Glutamatergic neuron (in vitro differentiated cells): ENCODE results near the gene FBXW8. TPM values are rescaled to one million over a fixed set of nuclear protein-coding genes. Genes with fewer than 3 reads are reported as not detected.

ENCODE experiments used
- DNase-seq: peaks from one replicate; pipeline ENCODE4 v3.0.0; 2022
- H3K27ac Mint-ChIP-seq: one replicate; pipeline ENCODE4 v1.8.0; 2020; ENCODE audit warnings: mild to moderate bottlenecking, mixed read lengths, inconsistent platforms; ENCODE audit not compliant: unreplicated experiment
- H3K27me3 Mint-ChIP-seq: one replicate; pipeline ENCODE4 v1.8.0; 2020; ENCODE audit warnings: mild to moderate bottlenecking, moderate library complexity, mixed read lengths, inconsistent platforms; ENCODE audit not compliant: unreplicated experiment
- H3K36me3 Mint-ChIP-seq: one replicate; pipeline ENCODE4 v1.8.0; 2020; ENCODE audit warnings: mild to moderate bottlenecking, mixed read lengths, inconsistent platforms; ENCODE audit not compliant: unreplicated experiment
- H3K4me1 Mint-ChIP-seq: one replicate; pipeline ENCODE4 v1.8.0; 2020; ENCODE audit warnings: mild to moderate bottlenecking, low read depth, mixed read lengths, inconsistent platforms; ENCODE audit not compliant: unreplicated experiment
- H3K4me3 Mint-ChIP-seq: one replicate; pipeline ENCODE4 v1.8.0; 2020; ENCODE audit warnings: mild to moderate bottlenecking, mixed read lengths, inconsistent platforms; ENCODE audit not compliant: unreplicated experiment
- H3K9me3 Mint-ChIP-seq: one replicate; pipeline ENCODE4 v1.8.0; 2020; ENCODE audit warnings: mild to moderate bottlenecking, moderate library complexity, mixed read lengths, inconsistent platforms; ENCODE audit not compliant: unreplicated experiment
- CTCF ChIP-seq: fragments of 200-600 bp; sonication (generic); IDR thresholded peaks from one replicate; pipeline ENCODE4 v1.5.0; 2021; ENCODE audit not compliant: partially characterized antibody, unreplicated experiment
- total RNA-seq: library from RNA; stranded (reverse); fragmentation: NEBNext Ultra II Directional; extraction: Animal tissue kit (Norgen Biotek cat#: 25700); gene quantifications from one replicate; pipeline ENCODE4 v1.2.1, GENCODE V29; 2021; ENCODE audit not compliant: unreplicated experiment

FBXW8 gene
- total RNA-seq, 1 donor from 2014 or later: 16.2 TPM

GRCh38 chr12:116920939-116921338 is 10.2 kb downstream of the FBXW8 start:
- no peaks in the 10 kb centered on the region for H3K27me3 Mint-ChIP-seq
- peaks cover 4% of the 10 kb centered on the region for H3K4me1 Mint-ChIP-seq
- no peak overlapping the region for H3K27ac Mint-ChIP-seq
- DNase-seq: no peak
- no peak overlapping the region for H3K4me3 Mint-ChIP-seq
- no peak for TF ChIP-seq CTCF
- no peaks in the 10 kb centered on the region for H3K36me3 Mint-ChIP-seq
- no peaks in the 10 kb centered on the region for H3K9me3 Mint-ChIP-seq

- no peaks in the 10 kb centered on the region for H3K36me3 Mint-ChIP-seq
- H3K27ac Mint-ChIP-seq: no peak overlapping the region
- no peaks in the 10 kb centered on the region for H3K9me3 Mint-ChIP-seq
- no peak for TF ChIP-seq CTCF
- peaks cover 4% of the 10 kb centered on the region for H3K4me1 Mint-ChIP-seq
- DNase-seq: no peak
- no peak overlapping the region for H3K4me3 Mint-ChIP-seq
- no peaks in the 10 kb centered on the region for H3K27me3 Mint-ChIP-seq
Observed at GRCh38 chr12:116922194-116922897, 11.6 kb downstream of the FBXW8 start.

DNA sequence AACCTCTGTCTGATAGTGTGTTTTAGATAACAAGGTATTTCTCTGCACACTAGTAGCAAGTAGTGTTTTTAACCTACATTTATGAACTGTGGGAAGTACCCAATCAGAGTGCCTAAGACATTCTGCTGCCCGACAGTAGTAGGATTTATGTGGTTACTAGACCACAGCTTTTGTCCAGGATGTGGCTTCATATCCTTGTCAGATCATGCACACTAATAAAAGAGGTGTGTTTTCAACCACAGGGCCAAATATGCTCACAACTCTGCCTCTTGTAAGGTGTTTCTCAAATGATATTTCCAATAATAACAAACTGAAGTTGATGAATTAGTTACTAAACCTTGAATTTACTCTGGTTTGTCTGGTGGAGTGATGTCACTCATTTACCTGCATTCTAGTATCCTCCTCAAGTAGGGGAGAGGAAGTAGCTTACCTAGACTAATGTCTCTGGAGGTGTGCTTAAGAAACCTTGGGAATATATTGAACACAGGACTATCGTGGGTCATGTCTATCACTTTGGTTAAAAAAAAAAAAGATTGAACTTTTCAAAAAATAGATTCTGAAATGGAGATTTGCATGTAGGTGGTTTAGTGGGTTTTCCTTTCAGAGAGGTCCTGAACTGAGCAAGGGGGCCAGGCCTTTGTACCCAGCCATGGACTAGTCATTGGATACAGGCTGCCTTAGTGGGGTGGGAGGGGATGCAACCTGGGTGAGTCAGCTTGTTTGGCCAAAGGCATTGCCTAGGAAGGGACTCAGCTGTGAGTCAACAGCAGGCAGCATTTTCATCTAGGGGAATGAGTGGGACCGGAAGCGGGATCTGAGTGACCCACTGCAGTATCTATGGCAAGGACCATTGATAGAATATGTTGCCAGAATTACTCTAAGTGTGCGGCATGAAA is 14.1 kb downstream of the FBXW8 start:
- DNase-seq: no peak
- Mint-ChIP-seq H3K9me3 (no peaks in the 10 kb centered on the region), H3K4me1 (peaks cover 4% of the 10 kb centered on the region), H3K4me3 (no peak overlapping the region), H3K27ac (no peak overlapping the region), H3K36me3 (no peaks in the 10 kb centered on the region), H3K27me3 (no peaks in the 10 kb centered on the region)
- no peak for TF ChIP-seq CTCF

DNA sequence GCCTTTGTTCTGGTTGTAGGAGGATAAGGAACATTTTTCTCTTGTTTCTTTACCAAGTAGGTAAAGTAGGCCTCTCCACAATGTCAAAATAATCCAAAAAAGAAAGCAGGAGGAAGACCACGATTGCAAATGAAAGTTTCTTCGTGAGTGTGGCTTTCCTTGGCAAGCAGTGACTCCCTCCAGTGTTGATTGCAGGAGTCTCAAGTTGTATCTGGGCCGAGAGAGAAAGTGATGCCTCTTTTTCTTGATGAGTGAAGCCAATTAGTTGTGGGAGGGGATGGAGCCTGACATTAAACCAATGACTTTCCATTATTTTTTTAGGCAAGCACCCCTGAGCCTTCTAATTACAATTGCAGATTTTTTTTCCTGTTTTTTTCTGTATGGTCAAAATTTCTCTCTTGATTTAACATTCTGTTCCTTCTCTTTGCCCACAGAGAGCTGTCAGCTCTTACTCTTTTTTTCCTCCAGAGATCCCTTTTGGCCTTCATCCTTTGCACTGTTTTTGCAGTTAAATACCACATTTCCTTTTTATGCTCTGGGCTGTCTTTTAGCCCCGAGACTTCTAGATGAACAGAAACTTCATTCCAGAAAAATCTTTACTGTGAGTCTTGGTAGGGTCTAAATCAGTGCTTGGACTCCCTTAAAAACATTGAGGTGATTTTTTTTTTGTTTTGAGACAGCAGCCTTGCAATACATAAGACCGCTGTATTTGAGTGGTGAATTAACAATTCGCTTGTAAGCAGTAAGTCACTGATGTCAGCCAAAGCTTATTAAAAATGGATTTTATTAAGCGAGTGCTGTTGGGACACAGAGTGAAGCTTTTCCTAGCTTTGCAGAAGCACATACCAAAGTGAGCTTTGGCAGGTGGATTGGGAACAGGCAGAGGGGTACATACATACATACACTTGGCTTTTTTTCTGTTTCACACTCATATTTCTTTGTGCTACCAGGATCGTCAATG is 15.8 kb downstream of the FBXW8 start:
- H3K36me3 Mint-ChIP-seq: no peaks in the 10 kb centered on the region
- no peaks in the 10 kb centered on the region for H3K27me3 Mint-ChIP-seq
- no peak overlapping the region for H3K4me3 Mint-ChIP-seq
- H3K9me3 Mint-ChIP-seq: no peaks in the 10 kb centered on the region
- H3K27ac Mint-ChIP-seq: no peak overlapping the region
- no peak for TF ChIP-seq CTCF
- peaks cover 2% of the 10 kb centered on the region for H3K4me1 Mint-ChIP-seq
- no peak for DNase-seq
